Measurements from ENCODE around the gene RCAN3.
A peak's percentile ranks its signal among the peaks of the same experiment; 100 is the strongest.
"Not testable (repeated sequence)": the region's sequence is repeated elsewhere in the genome, so short reads cannot be mapped to it uniquely, and the experiment has no call there.

Gene RCAN3

GRCh38 chr1:24502709-24503058 lies at the start of gene RCAN3:
RCAN3 (plus strand) TSS chr1:24502836; CDS start chr1:24514373, 11,537 bp downstream.
- peak; percentile 86 for DNase-seq
- in situ Hi-C loops (cut with MboI; ENCODE audit: low pct_unique_long_range_greater_than_20kb, low sequenced_read_pairs), result no loop called here

GRCh38 chr1:24452922-24453485 lies 49.6 kb upstream of the RCAN3 start:
- DNase-seq, result no peak
- in situ Hi-C loops (cut with MboI; ENCODE audit: low pct_unique_long_range_greater_than_20kb, low sequenced_read_pairs), result no loop called here

- in situ Hi-C loops (cut with MboI; ENCODE audit: low pct_unique_long_range_greater_than_20kb, low sequenced_read_pairs), result no loop called here
- DNase-seq, result no peak
These were observed 48.0 kb upstream of the RCAN3 start for GRCh38 chr1:24454673-24455072.

GRCh38 chr1:24455272-24455671 lies 47.4 kb upstream of the RCAN3 start:
- in situ Hi-C loops (cut with MboI; ENCODE audit: low pct_unique_long_range_greater_than_20kb, low sequenced_read_pairs), result no loop called here
- no peak for DNase-seq

- in situ Hi-C loops (cut with MboI; ENCODE audit: low pct_unique_long_range_greater_than_20kb, low sequenced_read_pairs), result no loop called here
- DNase-seq, result no peak
These were observed 44.8 kb upstream of the RCAN3 start for GRCh38 chr1:24457866-24458265.

- no peak for DNase-seq
- in situ Hi-C loops (cut with MboI; ENCODE audit: low pct_unique_long_range_greater_than_20kb, low sequenced_read_pairs), result no loop called here
These were observed 42.9 kb upstream of the RCAN3 start for GRCh38 chr1:24459551-24460266.

- DNase-seq; in situ Hi-C loops (cut with MboI; ENCODE audit: low pct_unique_long_range_greater_than_20kb, low sequenced_read_pairs): not testable (repeated sequence)
These were observed 40.5 kb upstream of the RCAN3 start for GRCh38 chr1:24462128-24462527.

GRCh38 chr1:24463776-24464735 lies 38.6 kb upstream of the RCAN3 start:
- no peak for DNase-seq
- in situ Hi-C loops (cut with MboI; ENCODE audit: low pct_unique_long_range_greater_than_20kb, low sequenced_read_pairs), result no loop called here

- peak; percentile 36 for DNase-seq
- in situ Hi-C loops (cut with MboI; ENCODE audit: low pct_unique_long_range_greater_than_20kb, low sequenced_read_pairs), result no loop called here
These were observed 37.5 kb upstream of the RCAN3 start for GRCh38 chr1:24465099-24465498.

- in situ Hi-C loops (cut with MboI; ENCODE audit: low pct_unique_long_range_greater_than_20kb, low sequenced_read_pairs), result no loop called here
- DNase-seq, result no peak
These were observed 37.0 kb upstream of the RCAN3 start for GRCh38 chr1:24465638-24466037.

GRCh38 chr1:24468685-24469316 lies 33.8 kb upstream of the RCAN3 start:
- no peak for DNase-seq
- in situ Hi-C loops (cut with MboI; ENCODE audit: low pct_unique_long_range_greater_than_20kb, low sequenced_read_pairs), result no loop called here

- in situ Hi-C loops (cut with MboI; ENCODE audit: low pct_unique_long_range_greater_than_20kb, low sequenced_read_pairs), result no loop called here
- DNase-seq, result no peak
These were observed 32.0 kb upstream of the RCAN3 start for GRCh38 chr1:24470592-24470991.

- in situ Hi-C loops (cut with MboI; ENCODE audit: low pct_unique_long_range_greater_than_20kb, low sequenced_read_pairs), result no loop called here
- DNase-seq, result no peak
These were observed 29.9 kb upstream of the RCAN3 start for GRCh38 chr1:24472527-24473251.

- in situ Hi-C loops (cut with MboI; ENCODE audit: low pct_unique_long_range_greater_than_20kb, low sequenced_read_pairs), result no loop called here
- no peak for DNase-seq
These were observed 28.4 kb upstream of the RCAN3 start for GRCh38 chr1:24474193-24474592.

- in situ Hi-C loops (cut with MboI; ENCODE audit: low pct_unique_long_range_greater_than_20kb, low sequenced_read_pairs), result no loop called here
- DNase-seq, result no peak
These were observed 26.9 kb upstream of the RCAN3 start for GRCh38 chr1:24475700-24476099.

GRCh38 chr1:24476571-24476970 lies 26.1 kb upstream of the RCAN3 start:
- in situ Hi-C loops (cut with MboI; ENCODE audit: low pct_unique_long_range_greater_than_20kb, low sequenced_read_pairs), result no loop called here
- no peak for DNase-seq

- in situ Hi-C loops (cut with MboI; ENCODE audit: low pct_unique_long_range_greater_than_20kb, low sequenced_read_pairs), result no loop called here
- DNase-seq, result no peak
These were observed 25.3 kb upstream of the RCAN3 start for GRCh38 chr1:24477309-24477708.

- in situ Hi-C loops (cut with MboI; ENCODE audit: low pct_unique_long_range_greater_than_20kb, low sequenced_read_pairs), result no loop called here
- peak; percentile 88 for DNase-seq
These were observed 21.5 kb upstream of the RCAN3 start for GRCh38 chr1:24481101-24481500.

Data from KBM-7 (cell line).